ENCODE results near the gene CRISP2.

Gene CRISP2

GRCh38 chr6:49662231-49662891, 51.0 kb downstream of the CRISP2 start:
- in situ Hi-C loops (cut with HindIII; ENCODE audit: low sequenced_read_pairs), result no loop called here

GRCh38 chr6:49653942-49654341, 59.4 kb downstream of the CRISP2 start:
- in situ Hi-C loops (cut with HindIII; ENCODE audit: low sequenced_read_pairs), result no loop called here

- in situ Hi-C loops (cut with HindIII; ENCODE audit: low sequenced_read_pairs), result no loop called here
Observed at GRCh38 chr6:49653438-49653837, 59.9 kb downstream of the CRISP2 start.

- in situ Hi-C loops (cut with HindIII; ENCODE audit: low sequenced_read_pairs), result no loop called here
Observed at GRCh38 chr6:49651239-49651638, 62.1 kb downstream of the CRISP2 start.

GRCh38 chr6:49649988-49650387, 63.4 kb downstream of the CRISP2 start:
- in situ Hi-C loops (cut with HindIII; ENCODE audit: low sequenced_read_pairs), result loop anchor here (25.0 kb wide), 1 partner anchor 187 kb away; no protein-coding TSS in a partner anchor

GRCh38 chr6:49648036-49648435, 65.3 kb downstream of the CRISP2 start:
- in situ Hi-C loops (cut with HindIII; ENCODE audit: low sequenced_read_pairs), result loop anchor here (25.0 kb wide), 1 partner anchor 189 kb away; no protein-coding TSS in a partner anchor

- in situ Hi-C loops (cut with HindIII; ENCODE audit: low sequenced_read_pairs), result loop anchor here (25.0 kb wide), 1 partner anchor 190 kb away; no protein-coding TSS in a partner anchor
Observed at GRCh38 chr6:49647476-49647875, 65.9 kb downstream of the CRISP2 start.

GRCh38 chr6:49646942-49647341, 66.4 kb downstream of the CRISP2 start:
- in situ Hi-C loops (cut with HindIII; ENCODE audit: low sequenced_read_pairs), result loop anchor here (25.0 kb wide), 1 partner anchor 190 kb away; no protein-coding TSS in a partner anchor

GRCh38 chr6:49646130-49646824, 67.1 kb downstream of the CRISP2 start:
- in situ Hi-C loops (cut with HindIII; ENCODE audit: low sequenced_read_pairs), result loop anchor here (25.0 kb wide), 1 partner anchor 191 kb away; no protein-coding TSS in a partner anchor

GRCh38 chr6:49645139-49645538, 68.2 kb downstream of the CRISP2 start:
- in situ Hi-C loops (cut with HindIII; ENCODE audit: low sequenced_read_pairs), result loop anchor here (25.0 kb wide), 1 partner anchor 192 kb away; no protein-coding TSS in a partner anchor
